ENCODE measurements around the gene CWH43. TPM values are rescaled to one million over a fixed set of nuclear protein-coding genes. Genes with fewer than 3 reads are reported as not detected.
A peak's percentile ranks its signal among the peaks of the same experiment; 100 is the strongest.

The CWH43 gene
- total and polyA plus RNA-seq, 12 donors: not detected

DNA sequence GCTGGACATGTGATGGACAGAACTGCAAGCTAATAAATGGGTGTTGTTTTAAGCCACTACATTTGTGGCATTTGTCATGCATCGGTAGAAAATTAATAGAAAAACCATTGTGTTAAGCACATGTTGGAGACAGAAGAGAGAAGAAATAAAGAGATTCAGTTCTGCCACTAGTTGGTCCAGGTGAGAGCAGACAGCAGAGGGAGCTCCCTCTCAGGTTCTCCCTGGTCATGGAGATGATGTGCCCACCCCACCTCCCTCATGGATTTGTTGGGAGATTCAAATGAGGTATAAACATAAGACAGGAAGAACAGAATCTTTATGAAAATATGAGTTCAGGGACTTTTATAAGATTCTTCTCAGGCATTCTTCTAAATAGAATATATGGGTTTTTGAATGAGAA is 42.7 kb upstream of the CWH43 start:
- DNase-seq (no peak), ATAC-seq (no peak)
- no peak overlapping the region for H3K27ac ChIP-seq
- peaks cover 0 to 4% (median 0%) of the 10 kb centered on the region in 9 donors for H3K4me1 ChIP-seq
- no peak overlapping the region for H3K4me3 ChIP-seq
- intact Hi-C loops (cut with DNase I): no loop called here
- 54 to 70% methylated on average over 1 of the region's 1 CpG for WGBS, 2 donors
- TF ChIP-seq, protein P1, sequence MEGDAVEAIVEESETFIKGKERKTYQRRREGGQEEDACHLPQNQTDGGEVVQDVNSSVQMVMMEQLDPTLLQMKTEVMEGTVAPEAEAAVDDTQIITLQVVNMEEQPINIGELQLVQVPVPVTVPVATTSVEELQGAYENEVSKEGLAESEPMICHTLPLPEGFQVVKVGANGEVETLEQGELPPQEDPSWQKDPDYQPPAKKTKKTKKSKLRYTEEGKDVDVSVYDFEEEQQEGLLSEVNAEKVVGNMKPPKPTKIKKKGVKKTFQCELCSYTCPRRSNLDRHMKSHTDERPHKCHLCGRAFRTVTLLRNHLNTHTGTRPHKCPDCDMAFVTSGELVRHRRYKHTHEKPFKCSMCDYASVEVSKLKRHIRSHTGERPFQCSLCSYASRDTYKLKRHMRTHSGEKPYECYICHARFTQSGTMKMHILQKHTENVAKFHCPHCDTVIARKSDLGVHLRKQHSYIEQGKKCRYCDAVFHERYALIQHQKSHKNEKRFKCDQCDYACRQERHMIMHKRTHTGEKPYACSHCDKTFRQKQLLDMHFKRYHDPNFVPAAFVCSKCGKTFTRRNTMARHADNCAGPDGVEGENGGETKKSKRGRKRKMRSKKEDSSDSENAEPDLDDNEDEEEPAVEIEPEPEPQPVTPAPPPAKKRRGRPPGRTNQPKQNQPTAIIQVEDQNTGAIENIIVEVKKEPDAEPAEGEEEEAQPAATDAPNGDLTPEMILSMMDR (IDR thresholded peaks at IDR 0.05): no peak
- no peaks in the 10 kb centered on the region for H3K36me3 ChIP-seq
- H3K9me3 ChIP-seq: peaks cover 0 to 7% (median 2%) of the 10 kb centered on the region in 11 donors
- no peaks in the 10 kb centered on the region for H3K27me3 ChIP-seq

DNA sequence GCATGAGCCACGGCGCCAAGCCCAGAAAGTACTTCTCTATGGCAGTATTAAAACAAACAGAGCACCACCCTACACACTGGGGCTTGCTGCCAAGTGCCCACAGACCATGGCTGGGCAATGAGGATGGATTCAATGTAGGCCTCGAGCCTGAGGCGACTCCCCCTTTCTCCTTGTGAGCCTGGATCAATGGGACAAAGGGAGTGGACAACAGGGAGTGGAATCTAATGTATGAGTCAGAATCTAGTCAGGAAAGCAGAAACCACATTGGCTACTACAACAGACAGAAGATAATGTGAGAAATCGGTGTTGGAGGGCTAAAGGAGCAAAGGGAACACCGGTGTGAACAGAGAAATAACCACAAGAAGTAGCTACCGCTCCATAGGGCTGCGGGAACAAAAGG is 41.8 kb upstream of the CWH43 start:
- WGBS, 2 donors: 84 to 87% methylated on average over 8 of the region's 8 CpGs
- TF ChIP-seq, protein P1 (IDR thresholded peaks at IDR 0.05): no peak
- Histone ChIP-seq H3K27ac (no peak overlapping the region), H3K27me3 (no peaks in the 10 kb centered on the region), H3K36me3 (no peaks in the 10 kb centered on the region), H3K4me3 (no peak overlapping the region), H3K9me3 (no peaks in the 10 kb centered on the region), H3K4me1 (peaks cover 0 to 4% (median 0%) of the 10 kb centered on the region in 9 donors)
- intact Hi-C loops (cut with DNase I): no loop called here
- DNase-seq: no peak
- ATAC-seq: no peak

DNA sequence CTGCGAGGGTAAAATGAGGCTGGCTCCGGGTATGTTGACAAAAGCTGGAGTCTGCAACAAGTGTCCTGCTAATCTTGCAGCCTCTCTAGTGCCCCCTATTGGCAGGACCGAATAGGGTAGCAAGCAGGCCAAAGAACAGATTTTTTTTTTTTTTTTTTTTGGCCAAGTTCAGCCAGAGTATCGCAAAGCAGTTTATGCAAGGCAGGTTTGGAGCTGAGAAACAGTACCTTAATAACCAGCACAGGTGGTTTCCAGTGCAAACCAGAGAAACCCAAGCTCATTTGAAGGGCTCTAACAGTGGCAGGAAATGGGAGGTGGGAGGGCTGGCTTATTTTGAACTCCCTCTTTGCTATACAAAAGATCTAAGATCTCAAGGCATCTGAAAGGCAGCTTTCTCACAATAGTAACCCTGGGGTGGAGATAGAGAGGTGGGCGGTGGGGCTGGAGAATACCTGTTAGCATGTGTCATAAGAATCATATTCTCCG is 41.3 kb upstream of the CWH43 start:
- Histone ChIP-seq H3K4me1 (peaks cover 0 to 3% (median 0%) of the 10 kb centered on the region in 9 donors), H3K27ac (no peak overlapping the region), H3K4me3 (no peak overlapping the region), H3K36me3 (no peaks in the 10 kb centered on the region), H3K9me3 (no peaks in the 10 kb centered on the region), H3K27me3 (no peaks in the 10 kb centered on the region)
- intact Hi-C loops (cut with DNase I): no loop called here
- no peak for ATAC-seq
- 70% methylated on average over 6 of the region's 6 CpGs for WGBS, 2 donors
- DNase-seq: no peak
- TF ChIP-seq, protein P1 (IDR thresholded peaks at IDR 0.05): peak in 5 of 9 donors; percentile 14 to 40 (median 22)

DNA sequence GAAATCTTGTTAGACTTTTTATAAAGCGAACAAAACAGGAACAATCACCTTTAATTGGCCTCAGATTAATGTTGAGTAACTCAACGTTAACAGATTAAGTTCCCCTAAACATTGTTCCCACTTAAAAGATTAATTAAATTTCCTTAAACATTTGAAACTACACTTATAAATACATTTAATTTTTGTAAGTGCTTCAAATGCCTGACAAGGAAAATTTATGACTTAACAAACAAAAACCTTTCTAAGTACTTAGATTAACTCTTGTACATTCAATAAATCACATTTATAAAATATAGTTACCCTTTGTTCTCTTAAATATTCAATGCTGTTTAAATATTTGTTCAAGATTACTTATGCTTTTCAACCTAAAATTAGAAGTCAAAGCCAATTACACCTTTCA is 40.1 kb upstream of the CWH43 start:
- TF ChIP-seq, protein P1 (IDR thresholded peaks at IDR 0.05): no peak
- Histone ChIP-seq H3K4me1 (no peaks in the 10 kb centered on the region), H3K27ac (no peak overlapping the region), H3K9me3 (no peaks in the 10 kb centered on the region), H3K27me3 (no peaks in the 10 kb centered on the region), H3K4me3 (no peak overlapping the region), H3K36me3 (no peaks in the 10 kb centered on the region)
- DNase-seq: no peak
- intact Hi-C loops (cut with DNase I): no loop called here
- no peak for ATAC-seq
- WGBS, 2 donors: 79 to 85% methylated on average over 2 of the region's 2 CpGs

Data from heart right ventricle (tissue), 16 donors.